Adrenal gland (tissue), 5 donors: ENCODE data around the gene TRIP12.

ENCODE experiments used
- POLR2A ChIP-seq, 2 donors: fragments of 450-650 bp; IDR thresholded peaks; one replicate each; pipeline ENCODE4 v1.6.1; 2017; ENCODE audit warnings: antibody characterized with exemption in 2 of 2, mild to moderate bottlenecking in 2 of 2, moderate library complexity in 1 of 2
- TF ChIP-seq, protein P1 (sequence below), 6 experiments: fragments of 450-650 bp in 4 of 6; fragments of 200-600 bp in 2 of 6; sonication (generic) in 1 of 6; IDR thresholded peaks; 1 replicate in 5 of 6; 2 replicates in 1 of 6; pipeline versions ENCODE4 v1.5.1 to v1.8.0; 2016 to 2021; ENCODE audit warnings: antibody characterized with exemption in 6 of 6, mild to moderate bottlenecking in 2 of 6, moderate library complexity in 1 of 6
- donor health status: DM: no; HTN: no; CAD: no.

DNA sequence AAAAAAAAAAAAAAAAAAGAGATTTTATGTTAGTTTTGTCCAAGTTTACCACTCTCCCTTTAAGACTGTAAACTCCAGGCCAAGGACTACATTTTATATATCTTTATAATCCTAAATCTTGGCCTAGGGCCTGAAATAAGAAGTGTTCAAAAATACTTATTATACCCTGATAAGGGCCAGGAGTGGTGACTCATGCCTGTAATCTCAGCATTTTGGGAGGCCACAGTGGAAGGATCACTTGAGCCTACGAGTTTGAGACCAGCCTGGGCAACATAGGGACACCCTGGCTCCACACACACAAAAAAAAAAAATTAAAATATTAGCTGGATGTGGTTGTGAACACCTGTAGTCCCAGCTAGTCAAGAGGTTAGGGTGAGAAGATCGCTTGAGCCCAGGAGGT lies 12.7 kb downstream of the TRIP12 start:
- TF ChIP-seq, protein P1, sequence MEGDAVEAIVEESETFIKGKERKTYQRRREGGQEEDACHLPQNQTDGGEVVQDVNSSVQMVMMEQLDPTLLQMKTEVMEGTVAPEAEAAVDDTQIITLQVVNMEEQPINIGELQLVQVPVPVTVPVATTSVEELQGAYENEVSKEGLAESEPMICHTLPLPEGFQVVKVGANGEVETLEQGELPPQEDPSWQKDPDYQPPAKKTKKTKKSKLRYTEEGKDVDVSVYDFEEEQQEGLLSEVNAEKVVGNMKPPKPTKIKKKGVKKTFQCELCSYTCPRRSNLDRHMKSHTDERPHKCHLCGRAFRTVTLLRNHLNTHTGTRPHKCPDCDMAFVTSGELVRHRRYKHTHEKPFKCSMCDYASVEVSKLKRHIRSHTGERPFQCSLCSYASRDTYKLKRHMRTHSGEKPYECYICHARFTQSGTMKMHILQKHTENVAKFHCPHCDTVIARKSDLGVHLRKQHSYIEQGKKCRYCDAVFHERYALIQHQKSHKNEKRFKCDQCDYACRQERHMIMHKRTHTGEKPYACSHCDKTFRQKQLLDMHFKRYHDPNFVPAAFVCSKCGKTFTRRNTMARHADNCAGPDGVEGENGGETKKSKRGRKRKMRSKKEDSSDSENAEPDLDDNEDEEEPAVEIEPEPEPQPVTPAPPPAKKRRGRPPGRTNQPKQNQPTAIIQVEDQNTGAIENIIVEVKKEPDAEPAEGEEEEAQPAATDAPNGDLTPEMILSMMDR (IDR thresholded peaks at IDR 0.05): no peak
- TF ChIP-seq POLR2A (IDR thresholded peaks at IDR 0.05): no peak
